ENCODE results near the gene SLC2A13. TPM values are rescaled to one million over a fixed set of nuclear protein-coding genes. Genes with fewer than 3 reads are reported as not detected.

Gene SLC2A13
- total RNA-seq, 4 donors from 2014 or later, result 18.4 to 32.0 (median 25.3) TPM

DNA sequence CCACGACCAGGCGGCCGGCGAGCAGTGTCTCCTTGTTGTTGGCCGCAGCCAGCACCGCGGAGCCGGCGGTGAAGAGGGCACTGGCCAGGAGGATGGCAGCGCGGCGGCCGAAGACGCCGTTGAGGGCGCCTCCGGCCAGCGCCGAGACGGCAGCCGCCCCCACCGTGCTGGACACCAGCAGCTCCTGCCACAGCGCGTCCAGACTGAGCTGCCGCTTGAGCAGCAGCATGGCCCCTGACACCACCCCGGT is 691 bp downstream of the SLC2A13 start:
- TF ChIP-seq, protein P1, sequence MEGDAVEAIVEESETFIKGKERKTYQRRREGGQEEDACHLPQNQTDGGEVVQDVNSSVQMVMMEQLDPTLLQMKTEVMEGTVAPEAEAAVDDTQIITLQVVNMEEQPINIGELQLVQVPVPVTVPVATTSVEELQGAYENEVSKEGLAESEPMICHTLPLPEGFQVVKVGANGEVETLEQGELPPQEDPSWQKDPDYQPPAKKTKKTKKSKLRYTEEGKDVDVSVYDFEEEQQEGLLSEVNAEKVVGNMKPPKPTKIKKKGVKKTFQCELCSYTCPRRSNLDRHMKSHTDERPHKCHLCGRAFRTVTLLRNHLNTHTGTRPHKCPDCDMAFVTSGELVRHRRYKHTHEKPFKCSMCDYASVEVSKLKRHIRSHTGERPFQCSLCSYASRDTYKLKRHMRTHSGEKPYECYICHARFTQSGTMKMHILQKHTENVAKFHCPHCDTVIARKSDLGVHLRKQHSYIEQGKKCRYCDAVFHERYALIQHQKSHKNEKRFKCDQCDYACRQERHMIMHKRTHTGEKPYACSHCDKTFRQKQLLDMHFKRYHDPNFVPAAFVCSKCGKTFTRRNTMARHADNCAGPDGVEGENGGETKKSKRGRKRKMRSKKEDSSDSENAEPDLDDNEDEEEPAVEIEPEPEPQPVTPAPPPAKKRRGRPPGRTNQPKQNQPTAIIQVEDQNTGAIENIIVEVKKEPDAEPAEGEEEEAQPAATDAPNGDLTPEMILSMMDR (IDR thresholded peaks at IDR 0.05; ENCODE audit: low read depth), result no peak

DNA sequence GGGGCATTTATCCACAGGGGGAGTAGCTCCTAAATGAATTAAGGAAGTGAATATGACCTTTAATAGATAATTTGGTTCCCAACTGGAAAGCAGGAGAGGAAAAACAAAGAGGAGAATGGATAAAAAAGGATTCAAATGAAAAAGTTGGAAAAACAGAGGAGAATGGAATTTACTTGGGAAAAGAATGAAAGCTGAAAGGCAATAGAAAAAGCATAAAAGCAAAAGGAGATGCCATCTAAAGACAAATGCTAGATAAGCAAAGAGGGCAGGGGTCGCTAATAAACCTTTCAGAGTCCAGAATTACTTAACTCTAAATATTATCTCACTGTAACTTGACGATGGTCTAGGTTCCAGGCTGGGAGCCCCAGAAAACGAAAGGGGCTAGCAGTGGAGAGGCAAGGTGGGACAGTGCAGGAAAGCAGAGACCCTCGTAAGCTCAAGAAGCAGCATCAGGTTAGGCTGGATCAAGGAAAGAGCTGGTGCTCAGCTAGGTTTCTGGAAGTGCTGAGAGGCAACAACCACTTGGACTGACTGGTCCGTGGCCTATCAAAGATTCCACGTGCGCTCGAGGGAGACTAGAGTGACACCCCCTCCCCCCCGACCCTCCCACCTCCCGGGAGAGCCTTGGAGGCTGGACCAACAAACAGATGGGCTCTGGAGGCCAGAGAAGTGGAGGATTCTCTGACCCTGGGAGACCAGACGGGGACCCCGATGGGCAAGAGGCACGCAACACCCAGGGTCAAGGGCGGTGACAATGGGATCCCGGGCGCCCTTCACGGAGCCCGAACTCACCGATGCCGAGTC is 1.2 kb downstream of the SLC2A13 start:
- TF ChIP-seq, protein P1 (IDR thresholded peaks at IDR 0.05; ENCODE audit: low read depth), result no peak

DNA sequence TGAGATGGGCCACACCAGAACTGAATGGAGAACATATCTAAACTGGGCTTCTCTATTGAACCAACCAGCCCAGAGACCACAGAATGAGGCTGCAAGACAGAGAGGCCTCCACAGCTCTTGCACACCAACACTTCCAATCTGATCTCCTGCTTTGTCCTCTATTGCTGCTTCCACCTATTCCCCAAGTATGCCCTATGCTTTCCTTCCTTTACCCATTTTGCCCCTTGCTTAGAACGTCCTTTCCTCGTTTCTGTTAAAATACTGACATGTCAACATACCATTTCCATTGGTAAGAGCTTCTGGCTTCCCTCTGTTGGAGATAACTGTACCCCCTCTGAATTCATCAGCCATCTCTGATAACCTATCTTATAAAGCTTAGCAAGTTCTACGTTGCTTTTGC is 2.8 kb downstream of the SLC2A13 start:
- TF ChIP-seq, protein P1 (IDR thresholded peaks at IDR 0.05; ENCODE audit: low read depth), result no peak

DNA sequence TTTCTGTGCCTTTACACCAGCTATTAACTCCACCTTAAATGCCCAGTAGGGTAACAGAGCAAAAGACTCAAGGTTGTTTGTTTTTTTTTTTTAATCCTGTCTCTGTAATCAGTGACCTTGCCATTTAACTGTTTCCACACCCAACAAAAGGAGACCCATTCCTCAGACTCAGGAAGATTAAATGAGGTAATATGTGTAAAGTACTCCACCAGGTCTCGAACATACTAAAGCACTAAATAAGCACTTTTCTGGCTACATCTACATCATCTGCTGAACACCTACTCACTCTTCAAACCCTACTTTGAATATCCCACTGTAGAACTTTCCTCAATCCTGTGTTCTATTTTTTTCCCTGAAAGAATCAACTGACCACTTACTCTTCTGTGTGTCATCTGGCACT is 4.1 kb downstream of the SLC2A13 start:
- TF ChIP-seq, protein P1 (IDR thresholded peaks at IDR 0.05; ENCODE audit: low read depth), result no peak

DNA sequence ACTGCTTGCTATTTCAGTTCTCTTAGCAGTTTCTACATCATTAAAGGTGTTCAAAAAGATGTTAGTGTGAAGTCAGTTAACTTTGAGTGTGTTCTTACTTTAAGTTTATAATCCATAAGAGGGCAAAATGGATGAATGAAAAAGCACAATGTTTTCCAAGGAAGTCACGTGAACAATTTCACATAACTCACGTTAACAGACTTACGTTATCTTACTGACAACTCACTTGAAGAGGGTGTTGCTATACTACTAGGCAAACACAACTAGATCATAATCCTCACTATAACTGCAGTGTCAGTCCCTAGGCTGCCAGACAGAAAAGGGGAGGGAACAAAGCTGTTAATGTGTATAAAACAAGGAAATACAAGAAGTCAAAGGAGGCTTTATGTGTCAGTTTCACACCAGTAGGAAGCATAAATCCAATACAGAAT is 6.4 kb downstream of the SLC2A13 start:
- TF ChIP-seq, protein P1 (IDR thresholded peaks at IDR 0.05; ENCODE audit: low read depth), result no peak

DNA sequence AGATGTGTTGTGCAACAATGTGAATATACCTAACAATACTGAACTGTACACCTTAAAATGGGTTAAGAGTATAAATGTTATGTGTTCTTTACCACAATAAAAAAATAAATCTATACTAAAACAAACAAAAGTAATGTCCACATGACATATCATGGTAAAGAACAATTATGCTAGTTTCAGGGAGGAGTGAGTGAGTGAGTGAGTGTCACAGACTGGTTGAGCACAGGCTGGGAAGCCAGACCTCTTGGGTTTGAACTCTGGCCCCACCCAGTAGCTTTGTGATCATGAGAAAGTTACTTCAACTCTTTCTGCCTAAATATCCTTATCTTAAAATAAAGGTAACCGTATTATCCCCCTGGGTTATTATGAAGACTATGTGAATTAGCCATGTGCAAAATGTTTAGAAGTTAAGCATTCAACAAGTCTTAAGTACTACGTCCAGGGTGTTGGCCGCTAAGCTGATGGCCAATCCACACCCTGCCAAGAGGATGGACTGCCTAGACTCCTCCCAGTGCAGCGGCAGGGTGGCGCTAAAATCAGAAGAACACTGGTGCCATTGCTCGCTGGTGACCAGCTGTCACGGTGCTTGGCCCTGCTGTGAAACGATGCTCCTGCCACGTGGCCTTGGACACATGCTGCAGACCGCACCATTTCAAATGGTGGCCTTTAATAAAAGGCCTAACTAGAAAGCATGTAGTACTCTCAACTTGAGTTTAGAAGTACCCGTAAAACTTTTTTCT is 7.3 kb downstream of the SLC2A13 start:
- TF ChIP-seq, protein P1 (IDR thresholded peaks at IDR 0.05; ENCODE audit: low read depth), result no peak

DNA sequence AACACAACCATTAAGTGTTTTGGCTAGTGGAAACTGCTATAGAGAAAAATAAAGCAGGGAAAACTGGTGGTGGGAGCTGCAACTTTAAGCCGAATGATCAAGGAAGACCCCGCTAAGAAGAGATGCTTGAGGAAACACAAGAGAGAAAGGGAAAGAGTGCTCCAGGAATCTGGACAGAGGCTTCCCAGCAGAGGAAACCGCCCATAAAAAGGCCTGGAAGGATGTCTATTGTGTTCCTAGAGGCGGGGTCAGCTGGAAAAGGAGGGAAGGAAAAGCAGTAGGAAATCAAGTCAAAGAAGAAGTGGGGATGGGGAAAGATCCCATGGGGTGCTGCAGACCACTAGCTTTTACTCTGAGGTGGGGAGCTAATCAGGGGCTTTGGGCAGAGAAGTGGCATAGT is 12.4 kb downstream of the SLC2A13 start:
- TF ChIP-seq, protein P1 (IDR thresholded peaks at IDR 0.05; ENCODE audit: low read depth), result no peak
